Fibroblast of mammary gland (primary cell): ENCODE measurements around the gene SOX12.
A peak's percentile ranks its signal among the peaks of the same experiment; 100 is the strongest.

Experiments used
- DNase-seq: peaks from one replicate; pipeline ENCODE4 v3.0.0-alpha.2; 2010; ENCODE audit warnings: low read depth
- H3K4me3 ChIP-seq: 2 replicates; pipeline ENCODE4 v1.5.1; 2011; ENCODE audit warnings: low read depth, mild to moderate bottlenecking, low read length, moderate library complexity; ENCODE audit not compliant: control insufficient read depth
- TF ChIP-seq, protein P1 (sequence below): conservative IDR thresholded peaks from 2 replicates; pipeline ENCODE4 v1.5.1; 2011; ENCODE audit warnings: low read depth, low read length, inconsistent platforms; ENCODE audit not compliant: control insufficient read depth, insufficient read depth

The SOX12 gene

DNA sequence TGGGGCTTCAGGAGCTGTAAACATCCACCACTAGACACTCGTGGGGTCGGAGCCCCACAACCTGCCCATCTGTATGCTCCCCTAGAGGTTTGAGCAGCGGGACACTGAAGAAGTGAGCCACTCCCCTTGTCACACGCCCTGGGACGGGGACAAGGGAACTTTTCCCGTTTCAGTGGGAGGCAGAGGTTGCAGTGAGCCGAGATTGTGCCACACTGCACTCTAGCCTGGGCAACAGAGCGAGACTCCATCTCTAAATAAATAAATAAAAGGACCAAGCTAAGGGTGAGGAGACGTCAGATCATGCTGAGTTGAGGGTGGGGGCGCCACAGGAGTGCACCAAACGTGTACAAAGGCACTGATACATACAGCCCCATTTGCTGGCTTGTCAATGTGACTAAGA is 19.6 kb upstream of the SOX12 start:
- no peak for DNase-seq
- TF ChIP-seq, protein P1, sequence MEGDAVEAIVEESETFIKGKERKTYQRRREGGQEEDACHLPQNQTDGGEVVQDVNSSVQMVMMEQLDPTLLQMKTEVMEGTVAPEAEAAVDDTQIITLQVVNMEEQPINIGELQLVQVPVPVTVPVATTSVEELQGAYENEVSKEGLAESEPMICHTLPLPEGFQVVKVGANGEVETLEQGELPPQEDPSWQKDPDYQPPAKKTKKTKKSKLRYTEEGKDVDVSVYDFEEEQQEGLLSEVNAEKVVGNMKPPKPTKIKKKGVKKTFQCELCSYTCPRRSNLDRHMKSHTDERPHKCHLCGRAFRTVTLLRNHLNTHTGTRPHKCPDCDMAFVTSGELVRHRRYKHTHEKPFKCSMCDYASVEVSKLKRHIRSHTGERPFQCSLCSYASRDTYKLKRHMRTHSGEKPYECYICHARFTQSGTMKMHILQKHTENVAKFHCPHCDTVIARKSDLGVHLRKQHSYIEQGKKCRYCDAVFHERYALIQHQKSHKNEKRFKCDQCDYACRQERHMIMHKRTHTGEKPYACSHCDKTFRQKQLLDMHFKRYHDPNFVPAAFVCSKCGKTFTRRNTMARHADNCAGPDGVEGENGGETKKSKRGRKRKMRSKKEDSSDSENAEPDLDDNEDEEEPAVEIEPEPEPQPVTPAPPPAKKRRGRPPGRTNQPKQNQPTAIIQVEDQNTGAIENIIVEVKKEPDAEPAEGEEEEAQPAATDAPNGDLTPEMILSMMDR: no peak
- no peak overlapping the region for H3K4me3 ChIP-seq

DNA sequence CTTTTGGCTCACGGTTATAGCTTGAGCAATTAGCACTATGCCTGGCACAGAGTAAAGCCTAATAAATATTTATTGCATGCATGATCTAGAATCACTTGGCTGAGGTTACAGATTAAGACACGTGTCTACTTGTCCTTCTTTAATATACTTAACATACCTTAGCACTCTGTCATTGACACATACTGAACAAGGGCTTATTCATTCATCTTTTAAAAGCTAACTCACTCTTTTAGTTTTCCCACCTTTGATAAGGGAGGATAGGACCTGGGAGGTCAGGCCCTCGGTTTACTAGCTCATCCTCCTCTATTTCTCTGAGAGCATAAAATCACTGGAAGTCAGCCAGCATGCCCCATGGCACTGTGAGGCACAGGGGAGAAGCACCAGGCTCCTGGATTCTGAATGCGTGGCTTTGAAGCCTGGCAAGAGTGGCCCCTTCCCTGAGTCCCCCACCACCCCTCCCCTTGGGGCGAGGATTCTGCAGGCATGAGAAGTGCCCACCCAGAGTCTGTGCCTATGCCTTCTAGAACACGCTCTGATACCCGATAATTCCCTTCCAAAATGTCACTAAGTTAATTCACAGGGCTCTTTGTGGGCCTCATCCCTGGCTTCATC is 16.8 kb upstream of the SOX12 start:
- TF ChIP-seq, protein P1: no peak
- no peak for DNase-seq
- H3K4me3 ChIP-seq: no peak overlapping the region

DNA sequence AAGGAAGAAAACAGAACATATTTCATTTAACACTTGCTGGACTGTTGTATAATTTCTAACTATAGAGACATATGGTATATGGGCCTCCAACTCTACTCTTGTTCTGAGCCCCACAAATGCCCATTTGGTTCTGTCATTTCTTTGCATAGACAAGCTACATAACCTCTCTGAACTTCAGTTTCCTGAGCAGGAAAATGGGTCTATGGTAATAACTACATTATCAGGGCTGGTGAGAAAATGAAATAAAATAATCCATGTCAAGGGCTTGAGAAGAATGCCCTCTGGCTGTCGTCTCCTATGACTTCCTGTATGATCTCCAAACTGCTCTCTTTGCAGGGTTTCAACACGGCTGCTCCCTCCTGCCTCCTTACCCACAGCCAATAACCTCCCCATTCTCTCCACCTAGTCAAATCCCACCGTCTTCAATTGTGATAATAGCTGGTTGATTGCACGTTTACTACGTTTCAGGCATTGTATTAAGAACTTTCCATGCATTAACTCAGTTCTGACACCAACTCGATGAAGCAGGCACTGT is 16.0 kb upstream of the SOX12 start:
- TF ChIP-seq, protein P1: no peak
- peak; percentile 50 for DNase-seq
- peak overlapping the region; percentile 55 for H3K4me3 ChIP-seq

DNA sequence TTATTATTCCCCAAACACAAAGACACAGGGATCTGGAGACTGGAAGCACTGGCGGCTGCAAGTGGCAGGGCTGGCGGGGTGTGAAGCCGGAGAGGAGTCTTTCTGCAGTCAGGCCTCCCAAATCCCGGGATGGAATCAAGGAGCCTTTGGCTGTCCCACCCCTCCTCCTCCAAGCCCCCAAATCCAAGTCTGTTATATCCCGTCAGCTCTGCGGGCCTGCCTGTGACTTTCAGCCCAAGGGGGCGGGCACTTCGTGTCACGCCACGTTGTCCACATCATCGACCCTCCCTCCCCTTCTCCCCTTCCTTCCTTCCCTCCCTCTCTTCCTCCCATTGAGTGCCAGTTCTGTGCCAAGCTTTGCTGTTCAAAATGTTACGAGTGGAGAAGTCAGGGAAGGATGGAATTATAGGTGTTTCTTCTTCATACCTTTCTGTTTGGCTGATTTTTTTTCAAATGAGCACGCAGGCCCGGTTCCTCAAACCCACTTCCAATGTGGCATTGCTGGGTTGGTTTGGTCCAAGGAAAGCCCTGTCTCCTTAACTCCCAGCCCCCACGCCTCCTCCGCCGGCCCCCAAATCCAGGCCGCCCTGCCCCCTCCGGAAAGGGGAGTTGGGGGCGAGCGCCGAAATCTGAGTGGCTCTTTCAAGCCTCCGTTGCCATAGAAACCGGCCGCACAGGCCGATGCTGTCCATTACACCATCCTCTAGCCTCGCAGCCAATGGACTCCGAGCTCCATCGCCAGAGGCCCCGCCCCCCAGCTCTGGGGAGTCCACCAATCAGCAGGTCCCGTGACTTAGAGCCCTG is 15.3 kb upstream of the SOX12 start:
- TF ChIP-seq, protein P1: no peak
- H3K4me3 ChIP-seq: peak overlapping the region; percentile 55
- peak; percentile 99 for DNase-seq

DNA sequence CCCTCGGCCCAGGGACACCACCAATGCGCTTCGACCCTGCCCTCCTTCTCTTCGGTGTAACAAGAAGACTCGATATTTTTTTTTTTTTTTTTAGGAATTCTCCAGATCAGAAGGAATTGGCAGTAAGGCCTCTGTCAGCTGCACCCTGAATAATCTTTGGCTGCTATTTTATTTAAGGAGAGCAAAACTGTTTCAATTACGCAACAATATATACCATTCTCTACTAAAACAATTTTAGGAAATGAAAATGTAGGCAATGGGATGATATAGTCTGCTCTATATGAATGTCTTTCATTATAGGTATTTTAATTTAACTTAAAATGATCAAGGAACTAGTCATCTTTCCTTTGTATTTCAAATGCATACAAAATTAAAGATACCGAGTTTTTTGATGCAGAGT is 14.7 kb upstream of the SOX12 start:
- H3K4me3 ChIP-seq: no peak overlapping the region
- TF ChIP-seq, protein P1: no peak
- DNase-seq: no peak

DNA sequence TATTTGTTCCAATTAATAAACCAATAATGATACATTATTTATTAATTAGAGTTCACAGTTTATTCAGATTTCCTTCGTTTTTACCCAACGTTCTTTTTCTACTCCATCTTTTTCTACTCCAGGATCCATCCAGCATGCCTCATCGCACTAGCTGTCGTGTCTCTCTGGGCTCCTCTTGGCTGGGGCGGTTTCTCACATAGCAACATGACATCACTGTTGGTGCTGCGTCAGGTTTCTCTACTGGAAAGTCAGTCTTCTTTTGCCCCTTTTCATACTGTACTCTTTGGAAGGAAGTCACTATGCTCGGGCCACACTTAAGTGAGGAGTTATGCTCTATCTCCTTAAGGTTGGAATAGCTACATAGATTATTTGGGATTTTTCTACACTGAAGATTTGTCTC is 13.7 kb upstream of the SOX12 start:
- TF ChIP-seq, protein P1: no peak
- H3K4me3 ChIP-seq: no peak overlapping the region
- peak; percentile 70 for DNase-seq
